ENCODE measurements around the gene TMEM33. TPM values are rescaled to one million over a fixed set of nuclear protein-coding genes. Genes with fewer than 3 reads are reported as not detected.
A peak's percentile ranks its signal among the peaks of the same experiment; 100 is the strongest.
"Not testable (repeated sequence)": the region's sequence is repeated elsewhere in the genome, so short reads cannot be mapped to it uniquely, and the experiment has no call there.

Gene TMEM33
- total RNA-seq, result 19.6 TPM
- long read RNA-seq, full-length matches to known transcripts, result 6 of 9 reads
- long read RNA-seq, partial matches to known transcripts, result 0 of 9 reads
- long read RNA-seq, other reads (novel, unspliced or antisense), result 3 of 9 reads

GRCh38 chr4:41934901-41935651 lies at the start of gene TMEM33:
Gene TMEM33 (plus strand): TSS chr4:41935429. CDS start chr4:41935485, 56 bp downstream.
- peak; percentile 99 for ATAC-seq (ENCODE audit: poor library complexity)
- intact Hi-C loops (cut with DNase I), result no loop called here
- DNase-seq, result peak; percentile 90

- intact Hi-C loops (cut with DNase I), result loop anchor here (5.0 to 10.0 kb wide), 2 partner anchors 193 to 601 kb away; no protein-coding TSS in a partner anchor
- DNase-seq, result no peak
- ATAC-seq (ENCODE audit: poor library complexity), result no peak
Observed at GRCh38 chr4:41885456-41885855, 49.8 kb upstream of the TMEM33 start.

GRCh38 chr4:41887277-41887676 lies 48.0 kb upstream of the TMEM33 start:
- intact Hi-C loops (cut with DNase I), result loop anchor here (5.0 to 10.0 kb wide), 2 partner anchors 195 to 602 kb away; no protein-coding TSS in a partner anchor
- DNase-seq, result no peak
- no peak for ATAC-seq (ENCODE audit: poor library complexity)

- DNase-seq (no peak), ATAC-seq (ENCODE audit: poor library complexity) (no peak)
- intact Hi-C loops (cut with DNase I), result loop anchor here (5.0 to 10.0 kb wide), 2 partner anchors 196 to 603 kb away; no protein-coding TSS in a partner anchor
Observed at GRCh38 chr4:41887821-41888686, 47.2 kb upstream of the TMEM33 start.

GRCh38 chr4:41888687-41889074 lies 46.5 kb upstream of the TMEM33 start:
- intact Hi-C loops (cut with DNase I), result loop anchor here (5.0 to 10.0 kb wide), 2 partner anchors 196 to 604 kb away; no protein-coding TSS in a partner anchor
- no peak for DNase-seq
- ATAC-seq (ENCODE audit: poor library complexity), result no peak

- intact Hi-C loops (cut with DNase I), result loop anchor here (5.0 to 10.0 kb wide), 2 partner anchors 197 to 605 kb away; no protein-coding TSS in a partner anchor
- no peak for DNase-seq
- ATAC-seq (ENCODE audit: poor library complexity), result no peak
Observed at GRCh38 chr4:41889317-41889716, 45.9 kb upstream of the TMEM33 start.

GRCh38 chr4:41890085-41890484 lies 45.1 kb upstream of the TMEM33 start:
- intact Hi-C loops (cut with DNase I), result no loop called here
- ATAC-seq (ENCODE audit: poor library complexity) (no peak), DNase-seq (no peak)

- no peak for DNase-seq
- intact Hi-C loops (cut with DNase I), result no loop called here
- no peak for ATAC-seq (ENCODE audit: poor library complexity)
Observed at GRCh38 chr4:41896648-41897047, 38.6 kb upstream of the TMEM33 start.

- intact Hi-C loops (cut with DNase I), result no loop called here
Observed at GRCh38 chr4:41897698-41898097, 37.5 kb upstream of the TMEM33 start.

GRCh38 chr4:41909136-41909535 lies 26.1 kb upstream of the TMEM33 start:
- intact Hi-C loops (cut with DNase I); ATAC-seq (ENCODE audit: poor library complexity); DNase-seq: not testable (repeated sequence)

More at GRCh38 chr4:41897698-41898097, 37.5 kb upstream of the TMEM33 start:
- no peak for ATAC-seq (ENCODE audit: poor library complexity)
- no peak for DNase-seq

- intact Hi-C loops (cut with DNase I), result no loop called here
- no peak for ATAC-seq (ENCODE audit: poor library complexity)
- no peak for DNase-seq
Observed at GRCh38 chr4:41912546-41912945, 22.7 kb upstream of the TMEM33 start.

GRCh38 chr4:41913509-41913908 lies 21.7 kb upstream of the TMEM33 start:
- no peak for ATAC-seq (ENCODE audit: poor library complexity)
- DNase-seq, result no peak
- intact Hi-C loops (cut with DNase I), result no loop called here

GRCh38 chr4:41918278-41918677 lies 17.0 kb upstream of the TMEM33 start:
- DNase-seq, result no peak
- intact Hi-C loops (cut with DNase I), result no loop called here
- ATAC-seq (ENCODE audit: poor library complexity), result no peak

GRCh38 chr4:41920416-41920815 lies 14.8 kb upstream of the TMEM33 start:
- ATAC-seq (ENCODE audit: poor library complexity); DNase-seq; intact Hi-C loops (cut with DNase I): not testable (repeated sequence)

GRCh38 chr4:41921476-41921875 lies 13.8 kb upstream of the TMEM33 start:
- ATAC-seq (ENCODE audit: poor library complexity) (no peak), DNase-seq (no peak)
- intact Hi-C loops (cut with DNase I), result no loop called here

GRCh38 chr4:41927796-41928499 lies 7.3 kb upstream of the TMEM33 start:
- DNase-seq, result no peak
- intact Hi-C loops (cut with DNase I), result no loop called here
- no peak for ATAC-seq (ENCODE audit: poor library complexity)

GRCh38 chr4:41930139-41930831 lies 4.9 kb upstream of the TMEM33 start:
- intact Hi-C loops (cut with DNase I), result no loop called here
- ATAC-seq (ENCODE audit: poor library complexity) (no peak), DNase-seq (no peak)

GRCh38 chr4:41932988-41933387 lies 2.2 kb upstream of the TMEM33 start:
- DNase-seq (no peak), ATAC-seq (ENCODE audit: poor library complexity) (no peak)
- intact Hi-C loops (cut with DNase I), result no loop called here

Data from Right ventricle myocardium superior (tissue), 1 donor.